ENCODE measurements around the gene APC2. TPM values are rescaled to one million over a fixed set of nuclear protein-coding genes. Genes with fewer than 3 reads are reported as not detected.

Gene APC2
- total RNA-seq, 1 donor from 2014 or later = 43.0 TPM

DNA sequence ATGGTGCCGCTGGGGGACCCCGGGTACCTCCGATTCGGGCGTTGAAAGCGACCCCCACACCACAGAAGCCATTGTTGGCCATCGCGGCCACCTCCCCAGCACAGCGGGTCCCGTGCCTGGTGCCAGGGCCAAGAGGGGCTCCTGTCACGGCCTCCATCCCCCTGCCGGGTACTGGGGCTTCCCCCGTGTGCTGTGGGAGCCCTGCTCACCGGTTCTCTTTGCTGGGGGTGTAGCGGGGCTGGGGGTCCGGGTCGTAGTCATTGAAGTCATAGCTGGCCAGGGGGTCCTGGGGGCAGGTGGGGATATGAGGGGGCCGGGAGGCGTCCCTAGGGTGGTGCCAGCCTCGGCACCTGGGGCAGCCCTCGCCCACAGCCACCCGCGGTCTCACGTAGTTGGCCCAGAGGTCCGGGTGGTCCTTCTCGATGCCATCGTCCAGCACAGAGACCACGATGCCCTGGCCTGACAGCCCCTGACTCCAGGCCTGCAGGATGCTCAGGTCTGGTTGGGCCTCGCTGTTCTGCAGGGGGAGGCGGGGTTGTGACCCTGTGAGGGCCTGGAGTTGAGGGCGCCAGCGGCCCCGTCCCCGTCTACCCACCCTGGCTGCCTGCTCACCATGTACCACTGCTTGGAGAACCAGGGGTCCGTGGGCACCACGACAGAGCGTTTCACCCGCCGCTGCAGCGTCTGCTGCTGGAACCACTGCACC is 37.8 kb downstream of the APC2 start:
- DNase-seq (ENCODE audit: low read depth, low spot score) = no peak
- peaks cover 9% of the 10 kb centered on the region for H3K4me1 Mint-ChIP-seq
- TF ChIP-seq, protein P1, sequence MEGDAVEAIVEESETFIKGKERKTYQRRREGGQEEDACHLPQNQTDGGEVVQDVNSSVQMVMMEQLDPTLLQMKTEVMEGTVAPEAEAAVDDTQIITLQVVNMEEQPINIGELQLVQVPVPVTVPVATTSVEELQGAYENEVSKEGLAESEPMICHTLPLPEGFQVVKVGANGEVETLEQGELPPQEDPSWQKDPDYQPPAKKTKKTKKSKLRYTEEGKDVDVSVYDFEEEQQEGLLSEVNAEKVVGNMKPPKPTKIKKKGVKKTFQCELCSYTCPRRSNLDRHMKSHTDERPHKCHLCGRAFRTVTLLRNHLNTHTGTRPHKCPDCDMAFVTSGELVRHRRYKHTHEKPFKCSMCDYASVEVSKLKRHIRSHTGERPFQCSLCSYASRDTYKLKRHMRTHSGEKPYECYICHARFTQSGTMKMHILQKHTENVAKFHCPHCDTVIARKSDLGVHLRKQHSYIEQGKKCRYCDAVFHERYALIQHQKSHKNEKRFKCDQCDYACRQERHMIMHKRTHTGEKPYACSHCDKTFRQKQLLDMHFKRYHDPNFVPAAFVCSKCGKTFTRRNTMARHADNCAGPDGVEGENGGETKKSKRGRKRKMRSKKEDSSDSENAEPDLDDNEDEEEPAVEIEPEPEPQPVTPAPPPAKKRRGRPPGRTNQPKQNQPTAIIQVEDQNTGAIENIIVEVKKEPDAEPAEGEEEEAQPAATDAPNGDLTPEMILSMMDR (conservative IDR thresholded peaks at IDR 0.05) = no peak
- H3K27me3 Mint-ChIP-seq (ENCODE audit: low read depth) = peaks cover 16% of the 10 kb centered on the region
- H3K36me3 Mint-ChIP-seq (ENCODE audit: low read depth) = no peaks in the 10 kb centered on the region
- H3K9me3 Mint-ChIP-seq = no peaks in the 10 kb centered on the region
- no peak overlapping the region for H3K27ac Mint-ChIP-seq (ENCODE audit: unreplicated experiment)
- no peak overlapping the region for H3K4me3 Mint-ChIP-seq

DNA sequence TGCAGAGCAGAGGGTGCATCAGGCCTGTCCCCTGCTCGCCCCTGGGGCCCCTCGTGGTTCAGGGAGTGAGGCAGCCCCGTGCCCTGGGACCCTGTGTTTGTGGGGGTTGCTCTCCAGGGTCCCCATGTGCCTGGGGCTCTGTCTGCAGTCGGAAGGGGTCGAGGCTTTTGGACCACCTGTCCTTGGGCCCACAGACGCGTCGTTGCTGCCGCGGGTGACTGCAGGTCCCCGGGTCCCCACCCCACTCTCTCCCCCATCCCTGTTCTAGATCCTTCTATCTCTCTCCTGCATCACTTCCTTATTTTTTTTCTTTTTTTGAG is 38.3 kb downstream of the APC2 start:
- Mint-ChIP-seq H3K9me3 (no peaks in the 10 kb centered on the region), H3K36me3 (ENCODE audit: low read depth) (no peaks in the 10 kb centered on the region)
- TF ChIP-seq, protein P1 (conservative IDR thresholded peaks at IDR 0.05) = no peak

DNA sequence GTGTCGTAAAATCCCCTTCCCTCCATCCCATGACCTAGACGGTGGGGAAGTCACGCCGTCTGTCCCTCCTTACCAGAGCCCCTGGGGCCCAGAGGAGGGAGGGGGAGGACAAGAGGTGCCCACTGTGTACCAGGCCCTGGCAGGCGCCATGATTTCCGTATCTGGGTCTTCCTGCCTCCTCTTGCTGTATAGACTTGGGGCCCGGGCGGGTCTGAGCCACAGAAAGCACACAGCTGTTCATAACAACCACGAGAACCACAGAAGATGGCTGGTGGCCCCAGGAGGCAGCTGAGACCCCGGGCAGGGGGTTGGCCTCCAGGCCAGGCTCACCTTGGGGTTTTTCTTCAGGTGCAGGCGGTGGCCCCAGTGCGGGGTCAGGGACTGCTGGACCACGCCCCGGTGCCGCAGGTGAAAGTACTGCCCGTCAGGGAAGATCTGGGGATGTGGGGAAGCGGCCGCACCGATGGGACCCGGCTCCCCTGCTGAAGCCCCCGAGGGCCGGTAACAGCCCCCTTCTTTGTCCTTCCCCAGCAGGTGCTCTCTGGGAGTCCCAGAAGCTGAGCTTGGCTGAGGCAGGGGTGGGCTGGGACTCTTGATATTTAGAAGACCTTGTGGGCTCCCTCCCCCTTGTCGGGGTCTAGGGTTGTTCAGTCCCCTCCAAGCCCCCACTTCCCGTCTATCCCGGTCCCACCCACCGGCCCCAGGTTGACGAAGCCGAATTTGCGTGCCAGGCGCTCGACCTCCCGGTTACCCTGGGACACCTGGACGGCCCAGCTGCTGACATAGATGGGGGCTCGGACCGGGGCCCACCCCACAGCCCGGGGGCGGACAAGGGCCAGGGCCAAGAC is 39.8 kb downstream of the APC2 start:
- TF ChIP-seq, protein P1 (conservative IDR thresholded peaks at IDR 0.05) = no peak
- no peak for DNase-seq (ENCODE audit: low read depth, low spot score)
- H3K4me3 Mint-ChIP-seq = peak overlapping the region; percentile 62
- H3K27me3 Mint-ChIP-seq (ENCODE audit: low read depth) = peaks cover 23% of the 10 kb centered on the region
- peaks cover 9% of the 10 kb centered on the region for H3K4me1 Mint-ChIP-seq
- H3K36me3 Mint-ChIP-seq (ENCODE audit: low read depth) = no peaks in the 10 kb centered on the region
- no peak overlapping the region for H3K27ac Mint-ChIP-seq (ENCODE audit: unreplicated experiment)
- H3K9me3 Mint-ChIP-seq = no peaks in the 10 kb centered on the region

More for the DNA sequence above, 38.3 kb downstream of the APC2 start:
- Mint-ChIP-seq H3K4me3 (peak overlapping the region; percentile 40), H3K4me1 (peaks cover 9% of the 10 kb centered on the region), H3K27me3 (ENCODE audit: low read depth) (peaks cover 20% of the 10 kb centered on the region), H3K27ac (ENCODE audit: unreplicated experiment) (no peak overlapping the region)
- no peak for DNase-seq (ENCODE audit: low read depth, low spot score)

DNA sequence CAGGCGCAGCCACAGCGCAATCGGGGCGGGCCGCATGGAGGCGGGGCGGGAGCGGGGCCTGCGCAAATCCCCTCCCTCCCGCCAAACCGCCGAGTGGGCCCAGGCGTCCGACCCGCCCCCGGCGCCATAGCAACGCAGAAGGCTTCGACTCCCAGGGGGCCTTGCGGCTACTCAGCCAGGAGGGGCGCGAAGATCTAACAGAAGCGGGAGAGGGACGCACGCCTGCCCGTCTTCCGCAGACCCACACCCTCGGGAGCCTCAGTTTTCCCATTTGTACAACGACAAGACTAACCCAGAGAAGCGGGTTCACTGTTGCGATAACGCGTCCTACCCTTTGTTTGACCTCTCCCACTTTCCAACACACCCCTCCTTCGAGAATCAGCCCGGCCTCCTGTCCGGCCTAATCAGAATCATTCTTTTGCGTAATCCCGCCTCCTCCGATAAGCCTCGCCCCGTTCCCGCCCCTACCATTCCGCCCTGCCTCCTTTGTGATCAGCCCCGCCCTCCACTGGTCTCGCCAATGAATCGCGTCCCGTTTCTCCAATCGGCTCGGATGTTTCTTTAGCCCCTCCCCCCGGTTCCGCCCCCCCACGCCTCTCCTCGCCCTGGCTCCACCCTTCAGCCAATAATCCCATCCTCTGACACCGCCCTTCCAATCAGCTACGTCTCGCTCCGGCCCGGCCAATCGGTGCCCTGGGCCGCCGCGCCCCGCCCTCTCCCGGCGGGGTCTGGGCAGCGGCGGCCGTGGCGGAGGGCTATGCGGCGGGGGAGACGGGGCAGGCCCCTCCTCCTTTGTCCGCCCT is 40.6 kb downstream of the APC2 start, which contains the start of gene PCSK4:
PCSK4 (minus strand) TSS at position 40 of the 803 bp plus-strand sequence; CDS start at position 36, 4 bp downstream.
- Mint-ChIP-seq H3K9me3 (no peaks in the 10 kb centered on the region), H3K4me3 (peak within 1 kb of the TSS; percentile 92), H3K36me3 (ENCODE audit: low read depth) (no peaks in the 10 kb centered on the region), H3K27ac (ENCODE audit: unreplicated experiment) (peak within 1 kb of the TSS; percentile 100), H3K27me3 (ENCODE audit: low read depth) (peaks cover 23% of the 10 kb centered on the region), H3K4me1 (peaks cover 9% of the 10 kb centered on the region)
- TF ChIP-seq, protein P1 (conservative IDR thresholded peaks at IDR 0.05) = no peak
- peak; percentile 98 for DNase-seq (ENCODE audit: low read depth, low spot score)

DNA sequence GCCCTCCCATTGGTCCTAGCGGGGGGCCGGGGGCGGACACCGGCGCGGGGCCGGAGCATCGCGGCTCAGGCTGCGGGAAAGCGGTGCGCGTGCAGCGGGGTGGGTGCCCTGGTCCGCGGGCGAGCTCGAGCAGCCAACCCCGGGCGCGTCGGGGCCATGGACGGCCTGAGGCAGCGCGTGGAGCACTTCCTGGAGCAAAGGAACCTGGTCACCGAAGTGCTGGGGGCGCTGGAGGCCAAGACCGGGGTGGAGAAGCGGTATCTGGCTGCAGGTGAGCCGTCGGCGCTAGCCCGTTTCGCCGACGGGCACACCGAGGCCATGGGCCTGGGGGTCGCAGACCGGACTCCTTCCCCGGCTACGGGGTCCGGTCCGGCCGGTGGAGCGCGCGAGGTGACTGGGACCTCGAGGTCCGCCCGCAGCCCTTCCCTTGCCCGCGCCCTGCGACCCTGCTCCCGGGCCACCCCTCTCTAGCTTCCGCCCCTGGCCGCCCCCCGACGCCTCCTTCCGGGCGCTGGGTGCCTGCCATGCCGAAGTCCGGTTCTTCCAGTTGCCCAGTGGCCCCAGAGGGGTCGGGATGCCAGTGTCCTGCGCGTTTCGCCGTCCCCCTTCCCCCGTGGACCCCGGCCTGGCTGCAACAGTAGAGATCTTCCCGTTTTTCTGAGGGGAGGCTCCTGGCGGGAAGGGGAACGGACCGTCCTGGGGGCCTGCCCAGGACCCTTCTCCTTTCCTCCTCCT is 41.4 kb downstream of the APC2 start, which contains the start of gene REEP6:
REEP6 (plus strand) TSS at position 68 of the 735 bp plus-strand sequence; CDS start at position 157, 89 bp downstream.
- TF ChIP-seq, protein P1 (conservative IDR thresholded peaks at IDR 0.05) = no peak
- Mint-ChIP-seq H3K27me3 (ENCODE audit: low read depth) (peaks cover 23% of the 10 kb centered on the region), H3K36me3 (ENCODE audit: low read depth) (no peaks in the 10 kb centered on the region), H3K27ac (ENCODE audit: unreplicated experiment) (peak within 1 kb of the TSS; percentile 100), H3K9me3 (no peaks in the 10 kb centered on the region), H3K4me3 (peak within 1 kb of the TSS; percentile 92), H3K4me1 (peaks cover 9% of the 10 kb centered on the region)
- no peak for DNase-seq (ENCODE audit: low read depth, low spot score)

Measured in neural crest cell (in vitro differentiated cells).